NCI-H1417 treated with DMSO at 0.1 percent for 48 hours (cell line): Measurements from ENCODE around the gene PAQR8.
"Not testable (repeated sequence)": the region's sequence is repeated elsewhere in the genome, so short reads cannot be mapped to it uniquely, and the experiment has no call there.

Experiments
- DNase-seq: peaks from one replicate; lab custom pipeline; 2025; lab: John Stamatoyannopoulos, UW

The PAQR8 gene

DNA sequence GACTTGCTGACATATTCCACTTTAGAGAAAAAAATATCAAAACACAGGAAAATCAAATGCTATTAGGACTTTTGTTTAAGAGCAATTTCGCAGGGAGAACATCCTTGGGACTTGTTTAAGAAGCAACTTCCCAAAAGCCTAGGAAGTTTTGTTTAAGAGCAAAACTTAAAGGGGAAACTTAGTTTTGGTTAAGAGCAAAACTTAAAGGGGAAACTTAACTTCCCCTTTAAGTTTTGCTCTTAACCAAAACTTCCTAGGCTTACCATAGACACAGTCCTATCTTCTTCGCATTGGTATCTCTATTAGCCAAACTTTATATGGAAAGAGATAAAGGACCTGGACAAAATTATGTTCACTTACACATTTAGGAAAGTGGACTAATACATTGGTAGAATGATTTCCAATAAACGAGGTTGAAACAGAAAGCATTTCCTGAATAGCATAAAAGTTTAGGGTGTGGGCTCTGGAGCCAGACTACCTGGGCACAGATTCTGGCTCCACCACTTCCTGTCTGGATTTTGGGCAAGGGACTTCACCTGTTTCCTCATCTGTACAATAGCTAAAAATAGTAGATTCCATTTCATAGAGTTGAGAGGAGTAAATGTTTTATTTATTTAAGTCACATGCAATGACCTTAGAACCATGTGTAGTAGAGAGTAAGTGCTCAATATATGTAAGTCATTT lies 15.7 kb downstream of the PAQR8 start:
- no peak for DNase-seq

- no peak for DNase-seq
Measured at GRCh38 chr6:52381249-52381648, 19.3 kb downstream of the PAQR8 start.

DNA sequence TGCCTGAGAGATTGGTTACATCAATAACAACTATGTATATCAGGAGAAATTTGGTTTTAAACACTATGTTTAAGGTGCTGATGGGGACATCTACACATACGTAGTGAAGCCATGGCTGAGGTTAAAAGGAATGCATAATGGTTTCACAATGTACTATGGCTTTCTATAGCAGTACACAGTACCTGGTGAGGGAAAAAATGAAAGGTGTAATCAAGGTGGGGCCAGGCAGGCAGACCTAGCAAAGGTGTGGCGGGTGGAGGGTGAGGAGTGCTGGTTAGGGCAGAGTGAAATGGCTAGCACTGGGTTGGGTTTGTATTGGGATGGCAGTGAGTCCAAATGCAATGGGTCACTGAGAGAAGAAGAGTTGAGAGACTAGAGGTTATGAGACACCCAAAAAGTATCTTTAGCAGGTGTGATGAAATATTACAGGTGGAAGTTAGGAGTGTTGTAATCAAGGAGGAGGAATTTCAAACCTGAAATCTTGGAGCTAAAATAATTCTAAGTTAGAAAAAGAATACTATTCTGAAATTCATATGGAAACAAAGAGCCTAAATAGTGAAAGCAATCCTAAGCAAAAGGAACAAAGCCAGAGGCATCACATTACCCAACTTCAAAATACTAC lies 22.3 kb downstream of the PAQR8 start:
- no peak for DNase-seq

- DNase-seq = no peak
Measured at GRCh38 chr6:52385074-52385473, 23.1 kb downstream of the PAQR8 start.

- DNase-seq = not testable (repeated sequence)
Measured at GRCh38 chr6:52388119-52388518, 26.2 kb downstream of the PAQR8 start.

- no peak for DNase-seq
Measured at GRCh38 chr6:52388790-52389189, 26.8 kb downstream of the PAQR8 start.

DNA sequence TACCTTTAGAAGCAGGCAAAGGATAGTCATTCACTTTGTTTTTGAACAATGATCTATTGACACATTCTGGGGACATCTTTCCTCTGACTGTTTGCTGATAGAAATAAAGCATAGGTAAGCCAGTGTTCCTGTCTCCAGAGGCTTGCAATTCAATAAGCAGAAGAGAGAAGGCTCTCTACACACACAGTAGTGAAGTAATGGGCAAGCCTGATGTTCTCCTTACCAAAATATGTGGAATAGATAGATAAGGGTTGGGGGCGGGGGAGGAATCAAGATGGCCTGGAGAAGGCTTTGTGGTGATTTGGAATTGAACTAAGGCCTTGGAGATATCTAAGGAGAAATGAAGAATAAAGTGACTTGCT lies 27.3 kb downstream of the PAQR8 start:
- DNase-seq = no peak

- DNase-seq = no peak
Measured at GRCh38 chr6:52389626-52390360, 27.8 kb downstream of the PAQR8 start.

- DNase-seq = no peak
Measured at GRCh38 chr6:52390361-52390727, 28.4 kb downstream of the PAQR8 start.

DNA sequence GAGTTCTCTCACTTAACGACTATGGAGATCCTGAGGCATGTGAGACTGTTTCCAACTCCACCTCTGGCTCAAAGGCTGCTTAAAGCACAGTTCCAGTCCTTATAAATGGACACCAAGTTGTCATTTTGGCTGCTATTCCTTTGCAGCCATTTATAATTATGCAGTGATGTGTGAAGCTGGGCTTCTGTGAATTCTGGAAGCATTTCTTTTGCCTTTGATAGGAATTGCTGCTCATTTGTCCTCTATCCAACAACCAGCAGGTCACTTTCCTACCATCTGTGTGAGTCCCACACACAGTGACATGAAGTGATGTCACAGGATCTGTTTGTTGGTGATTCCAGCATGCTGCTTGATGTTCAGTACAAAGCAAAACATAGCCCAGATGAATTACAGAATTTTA lies 29.6 kb downstream of the PAQR8 start:
- DNase-seq = no peak

DNA sequence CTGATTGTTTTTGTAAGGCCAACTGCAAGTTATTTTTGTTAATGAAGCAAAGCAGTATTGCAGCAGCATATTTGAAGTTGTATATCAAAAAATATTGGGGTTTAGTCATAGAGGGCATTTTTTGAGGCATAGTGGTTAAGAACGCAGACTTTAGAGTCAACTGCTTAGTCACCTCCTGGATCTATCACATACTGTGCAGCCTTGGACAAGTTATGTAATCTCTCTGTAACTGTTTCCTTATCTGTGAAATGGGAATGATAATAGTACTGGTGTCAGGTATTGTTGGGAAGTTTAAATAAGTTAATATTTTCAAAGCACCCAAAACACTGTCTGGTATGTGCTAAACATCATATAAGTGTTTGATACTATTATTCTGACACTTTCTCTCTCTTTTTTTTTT lies 31.0 kb downstream of the PAQR8 start:
- DNase-seq = no peak

- DNase-seq = no peak
Measured at GRCh38 chr6:52393780-52394179, 31.8 kb downstream of the PAQR8 start.

DNA sequence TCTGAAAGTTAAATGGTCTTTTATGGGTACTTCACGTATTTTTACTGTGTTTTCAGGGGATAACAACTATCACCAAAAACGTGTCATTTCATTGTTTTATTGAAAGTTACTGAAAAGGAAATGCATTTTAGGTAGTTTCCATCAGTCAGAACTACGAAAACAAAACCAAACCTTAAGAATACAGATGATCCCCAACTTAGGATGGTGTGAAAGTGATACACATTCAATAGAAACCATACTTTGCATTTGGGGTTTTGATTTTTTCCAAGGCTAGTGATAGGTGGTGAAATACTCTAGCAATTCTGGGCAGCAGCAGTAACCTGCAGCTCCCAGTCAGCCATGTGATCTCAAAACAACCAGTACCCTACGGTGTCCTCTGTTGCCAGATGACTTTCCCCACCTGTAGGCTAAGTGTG lies 32.3 kb downstream of the PAQR8 start:
- DNase-seq = no peak

- no peak for DNase-seq
Measured at GRCh38 chr6:52395969-52396368, 34.0 kb downstream of the PAQR8 start.

- DNase-seq = peak; percentile 14
Measured at GRCh38 chr6:52399511-52400312, 37.8 kb downstream of the PAQR8 start.

DNA sequence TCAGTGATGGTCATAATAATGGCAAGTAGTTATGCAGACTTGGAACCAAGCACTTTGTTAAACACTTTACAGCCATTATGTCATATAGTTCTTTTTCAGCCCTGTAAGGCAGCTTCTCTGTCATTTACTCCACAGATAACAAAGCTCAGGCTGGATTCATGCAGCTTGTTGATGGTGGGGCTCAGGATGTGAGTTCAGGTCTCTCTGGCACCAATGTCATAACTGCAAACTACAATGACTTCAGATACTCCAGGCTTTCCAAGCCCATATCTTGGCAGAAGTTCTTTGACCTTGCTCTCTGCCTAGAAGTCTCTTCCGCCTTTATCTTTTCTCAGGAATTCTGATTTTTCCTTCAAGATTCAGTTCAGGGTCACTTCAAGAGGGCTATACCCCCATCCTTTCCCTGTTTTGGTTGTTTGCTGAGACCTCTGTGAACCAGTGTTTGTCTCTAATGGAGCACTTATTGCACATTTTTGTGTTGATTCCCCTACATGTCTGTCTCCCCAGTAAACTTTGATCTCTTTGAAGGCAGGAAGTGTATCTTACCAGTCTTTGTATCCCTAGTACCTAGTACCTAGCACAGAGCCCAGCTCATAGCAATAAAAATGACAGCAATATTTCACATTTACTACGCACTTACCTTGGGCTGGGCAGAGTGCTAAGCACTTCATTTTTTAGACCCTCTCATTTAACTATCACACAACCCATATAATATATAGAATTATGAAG lies 38.5 kb downstream of the PAQR8 start:
- no peak for DNase-seq

DNA sequence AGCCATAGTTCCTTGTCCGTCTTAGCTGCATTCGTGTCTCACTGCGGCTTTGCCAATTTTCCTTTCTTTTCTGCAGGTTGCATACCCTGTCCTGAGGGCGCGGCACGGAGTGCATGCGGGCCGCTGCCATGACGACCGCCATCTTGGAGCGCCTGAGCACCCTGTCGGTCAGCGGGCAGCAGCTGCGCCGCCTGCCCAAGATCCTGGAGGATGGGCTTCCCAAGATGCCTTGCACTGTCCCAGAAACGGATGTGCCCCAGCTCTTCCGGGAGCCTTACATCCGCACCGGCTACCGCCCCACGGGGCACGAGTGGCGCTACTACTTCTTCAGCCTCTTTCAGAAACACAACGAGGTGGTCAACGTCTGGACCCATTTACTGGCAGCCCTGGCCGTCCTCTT lies 41.1 kb downstream of the PAQR8 start:
- DNase-seq = no peak

DNA sequence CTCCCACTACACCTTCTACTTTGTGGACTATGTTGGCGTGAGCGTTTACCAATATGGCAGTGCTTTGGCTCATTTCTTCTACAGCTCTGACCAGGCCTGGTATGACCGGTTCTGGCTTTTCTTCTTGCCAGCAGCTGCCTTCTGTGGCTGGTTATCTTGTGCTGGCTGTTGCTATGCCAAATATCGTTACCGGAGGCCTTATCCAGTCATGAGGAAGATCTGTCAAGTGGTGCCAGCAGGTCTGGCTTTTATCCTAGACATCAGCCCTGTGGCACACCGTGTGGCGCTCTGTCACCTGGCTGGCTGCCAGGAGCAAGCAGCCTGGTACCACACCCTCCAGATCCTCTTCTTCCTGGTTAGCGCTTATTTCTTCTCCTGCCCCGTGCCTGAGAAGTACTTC lies 41.7 kb downstream of the PAQR8 start:
- DNase-seq = no peak

DNA sequence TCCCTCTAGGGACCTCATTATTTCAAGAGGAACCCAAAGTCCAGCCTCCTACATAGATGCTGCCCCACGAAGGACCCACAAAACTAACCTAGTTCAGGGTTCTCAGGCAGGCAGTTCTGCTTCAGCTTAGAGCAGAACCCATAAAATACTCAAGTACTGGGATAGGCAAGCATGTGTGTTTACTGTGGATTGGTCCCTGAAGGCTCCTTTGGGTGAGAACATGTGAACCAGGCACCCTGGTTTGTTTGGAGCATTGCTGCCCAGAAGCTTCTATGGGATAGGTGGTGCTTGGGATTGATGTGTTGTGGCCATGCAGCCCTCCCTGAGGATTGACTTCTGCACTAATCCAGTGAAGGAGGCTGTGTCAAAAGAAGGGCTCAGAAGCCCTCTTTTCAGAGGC lies 43.3 kb downstream of the PAQR8 start:
- DNase-seq = no peak

DNA sequence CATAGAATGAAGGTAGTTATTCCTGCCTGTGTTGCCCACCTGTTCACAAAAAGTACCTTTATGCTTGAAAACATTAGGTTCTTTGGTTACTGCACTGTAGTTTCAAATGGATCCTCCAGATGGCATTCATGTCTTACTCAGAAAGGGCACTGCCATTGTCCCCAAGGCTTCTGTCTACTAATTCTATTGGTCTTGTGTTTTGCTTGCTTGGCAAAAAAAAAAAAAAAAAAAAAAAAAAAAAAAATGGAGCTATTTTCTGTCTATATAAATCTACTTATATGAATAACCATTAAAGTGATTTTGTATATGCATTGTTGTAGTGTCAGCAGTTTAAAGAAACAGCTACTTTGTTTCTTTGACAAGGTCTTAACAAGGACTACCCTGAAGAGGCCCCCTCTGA lies 45.5 kb downstream of the PAQR8 start:
- peak; percentile 26 for DNase-seq

- no peak for DNase-seq
Measured at GRCh38 chr6:52409499-52409898, 47.5 kb downstream of the PAQR8 start.

GRCh38 chr6:52410979-52411378 lies 49.0 kb downstream of the PAQR8 start:
- DNase-seq = no peak
